ENCODE results near the gene RPTOR.

GRCh38 chr17:80705988-80706387 is 161.3 kb downstream of the RPTOR start:
- TF ChIP-seq CTCF (conservative IDR thresholded peaks at IDR 0.05 in 1 of 2, IDR thresholded peaks at IDR 0.05 in 1 of 2; ENCODE audit: low read depth in 1 of 2, low read length in 2 of 2): no peak
- no peak for TF ChIP-seq EZH2 (IDR thresholded peaks at IDR 0.05; ENCODE audit: low read length, missing control alignments)
